SK-N-DZ (cell line): ENCODE measurements around the gene OR52M1.

Experiments
- DNase-seq: peaks from one replicate; pipeline ENCODE4 v3.0.0-alpha.2; 2015; ENCODE audit warnings: low spot score

The OR52M1 gene

GRCh38 chr11:4565371-4565770 is 20.4 kb downstream of the OR52M1 start:
- DNase-seq: no peak

- DNase-seq: no peak
Measured at GRCh38 chr11:4569075-4569474, 24.1 kb downstream of the OR52M1 start.

GRCh38 chr11:4576880-4577279 is 31.9 kb downstream of the OR52M1 start:
- no peak for DNase-seq

- DNase-seq: no peak
Measured at GRCh38 chr11:4577761-4578160, 32.8 kb downstream of the OR52M1 start.

GRCh38 chr11:4578624-4579023 is 33.6 kb downstream of the OR52M1 start:
- no peak for DNase-seq

GRCh38 chr11:4580124-4580523 is 35.1 kb downstream of the OR52M1 start:
- DNase-seq: no peak

- no peak for DNase-seq
Measured at GRCh38 chr11:4581443-4581842, 36.5 kb downstream of the OR52M1 start, which contains the start of gene OR52I2. Gene OR52I2, plus strand, starts transcription at chr11:4581743.

- no peak for DNase-seq
Measured at GRCh38 chr11:4589017-4589416, 44.0 kb downstream of the OR52M1 start.

- no peak for DNase-seq
Measured at GRCh38 chr11:4593739-4594138, 48.7 kb downstream of the OR52M1 start, which contains the start of gene OR52I1. Gene OR52I1, plus strand, starts transcription at chr11:4594039. Its CDS starts 0 bp downstream, at chr11:4594039.
